Testis (tissue), 3 donors: ENCODE results near the gene FRMPD4. TPM values are rescaled to one million over a fixed set of nuclear protein-coding genes. Genes with fewer than 3 reads are reported as not detected.

Source experiments
- DNase-seq: peaks from one replicate; pipeline ENCODE4 v3.0.0-alpha.2; 2019
- H3K27ac ChIP-seq, 2 donors: fragments of 200-600 bp; sonication (generic); one replicate each; pipeline ENCODE4 v1.5.1; 2019
- H3K27me3 ChIP-seq: fragments of 200-600 bp; sonication (generic); one replicate; pipeline ENCODE4 v1.5.1; 2019
- H3K36me3 ChIP-seq: fragments of 200-600 bp; sonication (generic); one replicate; pipeline ENCODE4 v1.5.1; 2017; ENCODE audit warnings: low read depth; ENCODE audit errors: missing control alignments
- H3K4me1 ChIP-seq: fragments of 200-600 bp; sonication (generic); one replicate; pipeline ENCODE4 v1.5.1; 2019
- H3K4me3 ChIP-seq, 2 donors: fragments of 200-600 bp; sonication (generic); one replicate each; pipeline ENCODE4 v1.5.1; 2017 to 2019
- H3K9me3 ChIP-seq: fragments of 200-600 bp; sonication (generic); one replicate; pipeline ENCODE4 v1.5.1; 2017
- POLR2A ChIP-seq: fragments of 450-650 bp; IDR thresholded peaks from one replicate; pipeline ENCODE4 v1.6.1; 2017; ENCODE audit warnings: antibody characterized with exemption, mild to moderate bottlenecking, moderate library complexity
- WGBS, 2 donors: methylation state at CpG; one replicate each; pipeline ENCODE4 v1.1.5; 2018; 5-methylcytosine and 5-hydroxymethylcytosine counted together
- intact Hi-C: fragments of 100-400 bp; cut with DNase I; formaldehyde crosslinking; loops from one replicate; pipeline ENCODE4 v1.15.1; 2023; ENCODE audit warnings: low total_unique reads
- polyA plus RNA-seq: library from polyadenylated mRNA; stranded (reverse); fragments of 350-450 nt; fragmentation: Illumina TruSeq; extraction: RNeasy Lipid Tissue Mini Kit (QIAGEN cat#74804); gene quantifications from one replicate; pipeline ENCODE4 v1.2.3, GENCODE V29; 2014; ENCODE audit warnings: low read depth, low replicate concordance; ENCODE audit not compliant: insufficient read depth
- total RNA-seq, 2 donors: library from RNA; depleted of rRNA; stranded (reverse); fragments of >200 nt; gene quantifications; one replicate each; pipeline ENCODE4 v1.2.3, GENCODE V29; 2016
- TF ChIP-seq, protein P1 (sequence below), 3 experiments: fragments of 450-650 bp in 2 of 3; fragments of 200-600 bp in 1 of 3; sonication (generic) in 1 of 3; IDR thresholded peaks; one replicate each; pipeline ENCODE4 v1.5.1; 2016 to 2019; ENCODE audit warnings: antibody characterized with exemption in 3 of 3, mild to moderate bottlenecking in 2 of 3, moderate library complexity in 1 of 3

FRMPD4 gene
- total and polyA plus RNA-seq, 3 donors from 2014 or later = 1.1 to 1.6 (median 1.3) TPM

DNA sequence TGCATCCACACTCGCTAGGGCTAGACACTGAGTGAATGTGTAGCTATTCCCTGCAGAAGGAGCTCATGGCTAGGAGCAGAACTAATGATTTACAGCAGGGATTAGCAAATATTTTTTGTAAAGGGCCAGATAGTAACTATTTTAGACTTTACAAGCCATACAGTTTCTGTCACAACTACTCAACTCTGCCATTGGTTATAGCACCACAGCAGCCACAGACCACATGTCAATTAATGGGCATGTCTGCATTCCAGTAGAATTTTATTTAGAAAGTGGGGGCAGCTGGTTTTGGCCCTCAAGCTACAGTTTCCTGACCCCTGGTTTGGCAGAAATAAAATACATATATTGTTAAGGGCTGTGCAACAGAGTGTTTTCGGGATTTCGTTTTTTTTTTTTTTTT is 192.6 kb downstream of the FRMPD4 start:
- intact Hi-C loops = no loop called here
- WGBS, 2 donors = 98 to 100% methylated on average over 3 of the region's 3 CpGs
- TF ChIP-seq, protein P1, sequence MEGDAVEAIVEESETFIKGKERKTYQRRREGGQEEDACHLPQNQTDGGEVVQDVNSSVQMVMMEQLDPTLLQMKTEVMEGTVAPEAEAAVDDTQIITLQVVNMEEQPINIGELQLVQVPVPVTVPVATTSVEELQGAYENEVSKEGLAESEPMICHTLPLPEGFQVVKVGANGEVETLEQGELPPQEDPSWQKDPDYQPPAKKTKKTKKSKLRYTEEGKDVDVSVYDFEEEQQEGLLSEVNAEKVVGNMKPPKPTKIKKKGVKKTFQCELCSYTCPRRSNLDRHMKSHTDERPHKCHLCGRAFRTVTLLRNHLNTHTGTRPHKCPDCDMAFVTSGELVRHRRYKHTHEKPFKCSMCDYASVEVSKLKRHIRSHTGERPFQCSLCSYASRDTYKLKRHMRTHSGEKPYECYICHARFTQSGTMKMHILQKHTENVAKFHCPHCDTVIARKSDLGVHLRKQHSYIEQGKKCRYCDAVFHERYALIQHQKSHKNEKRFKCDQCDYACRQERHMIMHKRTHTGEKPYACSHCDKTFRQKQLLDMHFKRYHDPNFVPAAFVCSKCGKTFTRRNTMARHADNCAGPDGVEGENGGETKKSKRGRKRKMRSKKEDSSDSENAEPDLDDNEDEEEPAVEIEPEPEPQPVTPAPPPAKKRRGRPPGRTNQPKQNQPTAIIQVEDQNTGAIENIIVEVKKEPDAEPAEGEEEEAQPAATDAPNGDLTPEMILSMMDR (IDR thresholded peaks at IDR 0.05) = no peak
- TF ChIP-seq POLR2A = no peak
- Histone ChIP-seq H3K4me1 (no peaks in the 10 kb centered on the region), H3K36me3 (no peaks in the 10 kb centered on the region), H3K27ac (no peak overlapping the region), H3K27me3 (no peaks in the 10 kb centered on the region), H3K9me3 (no peaks in the 10 kb centered on the region), H3K4me3 (no peak overlapping the region)
- no peak for DNase-seq

DNA sequence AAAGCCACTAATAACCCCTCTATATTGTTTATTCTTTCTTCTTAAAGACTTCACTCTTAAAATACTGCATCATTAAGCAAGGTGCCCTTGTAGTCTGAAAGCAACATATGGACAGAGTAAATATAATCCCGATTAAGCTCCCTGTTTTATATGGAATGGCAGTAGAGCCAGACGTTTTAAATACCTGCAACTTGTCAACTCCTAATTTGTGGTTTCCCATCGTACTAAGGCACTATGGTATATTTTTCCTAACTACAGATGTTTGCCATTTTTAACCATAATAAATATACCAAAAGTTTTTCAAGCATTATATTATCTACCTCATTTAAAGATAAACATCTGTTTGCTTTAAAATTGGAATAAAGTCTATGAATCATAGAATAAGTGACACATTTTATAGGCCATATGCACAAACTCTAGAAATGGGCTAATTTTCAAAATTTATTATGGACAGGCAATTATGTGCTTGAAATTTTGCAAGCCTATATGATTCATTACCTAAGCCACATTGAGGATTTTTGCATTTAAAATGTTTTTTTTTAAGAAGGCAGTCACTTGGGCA is 194.6 kb downstream of the FRMPD4 start:
- H3K36me3 ChIP-seq = no peaks in the 10 kb centered on the region
- intact Hi-C loops = no loop called here
- no peaks in the 10 kb centered on the region for H3K4me1 ChIP-seq
- no peaks in the 10 kb centered on the region for H3K9me3 ChIP-seq
- 75 to 86% methylated on average over 3 of the region's 3 CpGs for WGBS, 2 donors
- H3K27me3 ChIP-seq = no peaks in the 10 kb centered on the region
- H3K4me3 ChIP-seq = no peak overlapping the region
- DNase-seq = no peak
- H3K27ac ChIP-seq = no peak overlapping the region
- TF ChIP-seq, protein P1 (IDR thresholded peaks at IDR 0.05) = no peak
- no peak for TF ChIP-seq POLR2A

DNA sequence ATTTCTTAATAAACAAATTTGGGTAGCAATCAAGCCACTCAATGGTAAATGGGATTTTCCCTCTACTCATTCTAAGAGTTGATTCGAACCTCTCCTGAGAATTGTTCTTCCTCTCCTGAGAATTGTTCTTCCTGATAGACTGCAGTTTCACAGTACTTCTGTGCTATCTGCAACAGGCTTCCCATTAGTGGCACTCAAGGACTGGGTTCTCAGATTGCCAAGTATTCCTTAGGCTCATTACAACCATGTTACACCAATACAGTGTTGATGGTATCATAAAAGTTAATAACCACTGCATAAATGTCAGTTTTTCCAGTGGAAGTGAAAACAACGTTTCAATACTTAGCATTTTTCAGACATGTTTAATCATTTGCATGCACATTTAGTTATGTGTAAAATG is 201.6 kb downstream of the FRMPD4 start:
- Histone ChIP-seq H3K9me3 (no peaks in the 10 kb centered on the region), H3K27me3 (no peaks in the 10 kb centered on the region), H3K4me1 (no peaks in the 10 kb centered on the region), H3K4me3 (no peak overlapping the region), H3K27ac (no peak overlapping the region), H3K36me3 (no peaks in the 10 kb centered on the region)
- TF ChIP-seq POLR2A = no peak
- TF ChIP-seq, protein P1 (IDR thresholded peaks at IDR 0.05) = no peak
- no peak for DNase-seq
- intact Hi-C loops = no loop called here
- 71 to 91% methylated on average over 2 of the region's 2 CpGs for WGBS, 2 donors

DNA sequence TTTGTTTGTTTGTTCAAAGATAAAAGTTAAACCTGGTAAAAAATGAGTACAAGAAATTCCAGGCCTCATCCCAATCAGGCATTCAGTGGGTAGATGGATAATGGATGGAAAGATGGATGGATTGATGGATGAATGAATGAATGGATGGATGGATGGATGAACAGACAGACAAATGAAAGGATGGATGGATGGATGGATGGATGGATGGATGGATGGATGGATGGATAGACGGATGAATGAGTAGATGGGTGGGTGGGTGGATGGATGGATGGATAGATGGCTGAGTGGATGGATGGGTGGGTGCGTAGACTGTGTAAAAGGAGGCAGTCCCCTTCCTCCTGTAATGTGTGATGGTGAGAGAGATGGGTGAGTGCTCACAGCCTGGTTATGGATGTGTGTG is 206.7 kb downstream of the FRMPD4 start:
- WGBS, 2 donors = 92 to 100% methylated on average over 2 of the region's 2 CpGs
- no peak for DNase-seq
- intact Hi-C loops = no loop called here
- H3K4me1 ChIP-seq = no peaks in the 10 kb centered on the region
- H3K9me3 ChIP-seq = no peaks in the 10 kb centered on the region
- no peaks in the 10 kb centered on the region for H3K36me3 ChIP-seq
- no peaks in the 10 kb centered on the region for H3K27me3 ChIP-seq
- H3K27ac ChIP-seq = no peak overlapping the region
- TF ChIP-seq, protein P1 (IDR thresholded peaks at IDR 0.05) = no peak
- TF ChIP-seq POLR2A = no peak
- H3K4me3 ChIP-seq = no peak overlapping the region

DNA sequence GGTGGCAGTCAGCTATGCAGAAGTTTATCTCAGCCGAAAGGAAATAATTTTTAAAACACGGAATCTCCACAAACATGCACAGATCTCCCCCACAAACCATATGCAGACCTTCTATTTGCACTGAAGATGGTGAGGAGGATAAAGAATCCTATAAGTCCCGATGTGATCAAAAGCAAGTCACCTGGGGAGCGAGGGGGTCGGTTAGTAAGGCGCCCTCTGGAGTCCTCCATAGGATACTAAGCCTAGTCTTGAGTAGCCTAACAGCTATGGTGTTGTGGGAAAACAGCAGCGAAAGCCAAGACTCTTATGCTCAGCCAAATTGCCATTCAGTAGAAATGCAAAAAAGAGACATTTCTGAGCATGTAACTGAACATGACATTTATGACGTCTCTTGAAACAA is 210.9 kb downstream of the FRMPD4 start:
- 70 to 84% methylated on average over 6 to 7 of the region's 8 CpGs for WGBS, 2 donors
- Histone ChIP-seq H3K4me1 (no peaks in the 10 kb centered on the region), H3K27ac (no peak overlapping the region), H3K9me3 (no peaks in the 10 kb centered on the region), H3K36me3 (no peaks in the 10 kb centered on the region), H3K27me3 (no peaks in the 10 kb centered on the region), H3K4me3 (no peak overlapping the region)
- intact Hi-C loops = no loop called here
- TF ChIP-seq, protein P1 (IDR thresholded peaks at IDR 0.05) = no peak
- TF ChIP-seq POLR2A = no peak
- DNase-seq = no peak
